Suprapubic skin (tissue), 4 donors: ENCODE measurements around the gene ANKRD28.

Experiments used
- EP300 ChIP-seq: sonication (generic); formaldehyde crosslinking; IDR thresholded peaks from one replicate; pipeline ENCODE4 v1.6.1; 2017; ENCODE audit warnings: antibody characterized with exemption
- POLR2AphosphoS5 ChIP-seq, 3 donors: sonication (generic); formaldehyde crosslinking; IDR thresholded peaks; one replicate each; pipeline ENCODE4 v1.6.1; 2017; ENCODE audit warnings: antibody characterized with exemption in 3 of 3
- TF ChIP-seq, protein P1 (sequence below), 2 donors: fragments of 200-600 bp in 1 of 2; fragments of 450-650 bp in 1 of 2; sonication (generic) in 1 of 2; IDR thresholded peaks; one replicate each; pipeline ENCODE4 v1.5.1; 2016 to 2019; ENCODE audit warnings: antibody characterized with exemption in 2 of 2, mild to moderate bottlenecking in 1 of 2, moderate library complexity in 1 of 2

DNA sequence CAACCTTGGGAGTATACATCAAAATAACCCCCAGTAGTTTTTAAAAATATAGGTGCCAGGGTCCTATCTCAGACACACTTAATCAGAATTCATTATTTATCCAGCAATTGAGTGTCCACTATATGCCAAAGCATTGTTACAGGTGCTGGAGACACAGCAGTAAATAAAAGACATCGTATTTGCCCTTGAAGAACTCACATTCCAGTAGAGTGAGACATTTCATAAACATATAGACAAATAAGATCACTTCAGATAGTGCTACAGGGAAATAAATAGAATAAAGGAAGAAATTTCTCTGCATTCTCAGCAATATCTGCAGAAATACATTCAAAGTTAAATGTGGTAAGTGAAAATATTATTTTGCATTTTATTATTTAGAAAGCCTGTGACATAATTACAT, 34.1 kb upstream of the ANKRD28 start:
- TF ChIP-seq POLR2AphosphoS5 (IDR thresholded peaks at IDR 0.05) (no peak), EP300 (no peak)
- TF ChIP-seq, protein P1, sequence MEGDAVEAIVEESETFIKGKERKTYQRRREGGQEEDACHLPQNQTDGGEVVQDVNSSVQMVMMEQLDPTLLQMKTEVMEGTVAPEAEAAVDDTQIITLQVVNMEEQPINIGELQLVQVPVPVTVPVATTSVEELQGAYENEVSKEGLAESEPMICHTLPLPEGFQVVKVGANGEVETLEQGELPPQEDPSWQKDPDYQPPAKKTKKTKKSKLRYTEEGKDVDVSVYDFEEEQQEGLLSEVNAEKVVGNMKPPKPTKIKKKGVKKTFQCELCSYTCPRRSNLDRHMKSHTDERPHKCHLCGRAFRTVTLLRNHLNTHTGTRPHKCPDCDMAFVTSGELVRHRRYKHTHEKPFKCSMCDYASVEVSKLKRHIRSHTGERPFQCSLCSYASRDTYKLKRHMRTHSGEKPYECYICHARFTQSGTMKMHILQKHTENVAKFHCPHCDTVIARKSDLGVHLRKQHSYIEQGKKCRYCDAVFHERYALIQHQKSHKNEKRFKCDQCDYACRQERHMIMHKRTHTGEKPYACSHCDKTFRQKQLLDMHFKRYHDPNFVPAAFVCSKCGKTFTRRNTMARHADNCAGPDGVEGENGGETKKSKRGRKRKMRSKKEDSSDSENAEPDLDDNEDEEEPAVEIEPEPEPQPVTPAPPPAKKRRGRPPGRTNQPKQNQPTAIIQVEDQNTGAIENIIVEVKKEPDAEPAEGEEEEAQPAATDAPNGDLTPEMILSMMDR (IDR thresholded peaks at IDR 0.05) = no peak
